H9 (cell line): Measurements from ENCODE around the gene DOK1. TPM values are rescaled to one million over a fixed set of nuclear protein-coding genes. Genes with fewer than 3 reads are reported as not detected.

Experiments used
- DNase-seq: peaks from one replicate; pipeline ENCODE4 v3.0.0-alpha.2; 2017
- H2AFZ ChIP-seq: one replicate; pipeline ENCODE4 v1.6.1; 2013; ENCODE audit warnings: mild to moderate bottlenecking, low read length, control low read depth, moderate library complexity
- H2AK5ac ChIP-seq: 2 replicates; pipeline ENCODE4 v1.6.1; 2013; ENCODE audit warnings: low read length, control low read depth, mixed read lengths; ENCODE audit not compliant: insufficient read length
- H2BK120ac ChIP-seq: one replicate; pipeline ENCODE4 v1.6.1; 2013; ENCODE audit warnings: low read depth, mild to moderate bottlenecking, low read length, control low read depth, inconsistent platforms; ENCODE audit not compliant: poor library complexity, severe bottlenecking
- H2BK12ac ChIP-seq: 2 replicates; pipeline ENCODE4 v1.6.1; 2013; ENCODE audit warnings: low read length, control low read depth, mixed read lengths, low read depth; ENCODE audit not compliant: insufficient read length
- H2BK15ac ChIP-seq: 2 replicates; pipeline ENCODE4 v1.6.1; 2013; ENCODE audit warnings: low read depth, low read length, control low read depth
- H2BK20ac ChIP-seq: one replicate; pipeline ENCODE4 v1.6.1; 2013; ENCODE audit warnings: low read depth, mild to moderate bottlenecking, low read length, control low read depth, inconsistent platforms; ENCODE audit not compliant: poor library complexity, severe bottlenecking
- H2BK5ac ChIP-seq: 2 replicates; pipeline ENCODE4 v1.6.1; 2013; ENCODE audit warnings: low read length, control low read depth, mixed read lengths; ENCODE audit not compliant: insufficient read length
- H3K14ac ChIP-seq: 2 replicates; pipeline ENCODE4 v1.6.1; 2013; ENCODE audit warnings: low read length, control low read depth; ENCODE audit not compliant: insufficient read depth
- H3K18ac ChIP-seq: 2 replicates; pipeline ENCODE4 v1.6.1; 2013; ENCODE audit warnings: low read depth, mild to moderate bottlenecking, mixed read lengths, low read length, control low read depth; ENCODE audit not compliant: insufficient read length
- H3K23ac ChIP-seq: 2 replicates; pipeline ENCODE4 v1.6.1; 2013; ENCODE audit warnings: low read length, control low read depth, mixed read lengths, low read depth; ENCODE audit not compliant: insufficient read length
- H3K23me2 ChIP-seq: 2 replicates; pipeline ENCODE4 v1.6.1; 2013; ENCODE audit warnings: low read depth, mild to moderate bottlenecking, mixed read lengths, low read length, control low read depth; ENCODE audit not compliant: insufficient read length, poor library complexity, severe bottlenecking
- H3K27ac ChIP-seq: 2 replicates; pipeline ENCODE4 v1.5.1; 2013; ENCODE audit warnings: low read length, control low read depth, mixed read lengths, low read depth; ENCODE audit not compliant: insufficient read length
- H3K27me3 ChIP-seq: 2 replicates; pipeline ENCODE4 v1.6.1; 2013; ENCODE audit warnings: low read length, control low read depth, inconsistent platforms; ENCODE audit not compliant: insufficient read depth
- H3K4ac ChIP-seq: 2 replicates; pipeline ENCODE4 v1.6.1; 2013; ENCODE audit warnings: low read depth, mild to moderate bottlenecking, control low read depth, inconsistent platforms, low read length, moderate library complexity
- H3K4me1 ChIP-seq: 2 replicates; pipeline ENCODE4 v1.6.1; 2013; ENCODE audit warnings: low read length, control low read depth, inconsistent platforms; ENCODE audit not compliant: insufficient read depth
- H3K4me2 ChIP-seq: 2 replicates; pipeline ENCODE4 v1.6.1; 2013; ENCODE audit warnings: low read length, control low read depth, mixed read lengths; ENCODE audit not compliant: insufficient read length, insufficient read depth
- H3K56ac ChIP-seq: 2 replicates; pipeline ENCODE4 v1.6.1; 2013; ENCODE audit warnings: low read depth, mild to moderate bottlenecking, mixed read lengths, low read length, control low read depth; ENCODE audit not compliant: insufficient read length
- H3K79me1 ChIP-seq: 2 replicates; pipeline ENCODE4 v1.6.1; 2013; ENCODE audit warnings: low read depth, mild to moderate bottlenecking, moderate library complexity, low read length, control low read depth, inconsistent platforms; ENCODE audit not compliant: insufficient read depth, poor library complexity, severe bottlenecking
- H3K79me2 ChIP-seq: 2 replicates; pipeline ENCODE4 v1.6.1; 2013; ENCODE audit warnings: low read length, control low read depth, inconsistent platforms; ENCODE audit not compliant: insufficient read depth
- H3K9ac ChIP-seq: 2 replicates; pipeline ENCODE4 v1.6.1; 2013; ENCODE audit warnings: low read length, control low read depth, mixed read lengths; ENCODE audit not compliant: insufficient read length; ENCODE audit errors: extremely low read depth
- H3K9me3 ChIP-seq: one replicate; pipeline ENCODE4 v1.6.1; 2013; ENCODE audit warnings: low read depth, low read length, inconsistent platforms; ENCODE audit not compliant: control insufficient read depth
- H3T11ph ChIP-seq: one replicate; pipeline ENCODE4 v1.6.1; 2013; ENCODE audit warnings: mild to moderate bottlenecking, low read length, control low read depth, inconsistent platforms
- H4K20me1 ChIP-seq: one replicate; pipeline ENCODE4 v1.6.1; 2013; ENCODE audit not compliant: control insufficient read depth, insufficient read length, insufficient read depth
- H4K5ac ChIP-seq: 2 replicates; pipeline ENCODE4 v1.6.1; 2013; ENCODE audit warnings: low read depth, mild to moderate bottlenecking, mixed read lengths, low read length, control low read depth; ENCODE audit not compliant: insufficient read length
- H4K8ac ChIP-seq: replicated peaks from 2 replicates; pipeline ENCODE4 v1.6.1; 2013; ENCODE audit warnings: low read length, control low read depth, mixed read lengths, low read depth; ENCODE audit not compliant: insufficient read length
- H4K91ac ChIP-seq: 2 replicates; pipeline ENCODE4 v1.6.1; 2013; ENCODE audit warnings: low read depth, mild to moderate bottlenecking, moderate library complexity, mixed read lengths, low read length, control low read depth; ENCODE audit not compliant: insufficient read length
- H3K27ac Mint-ChIP-seq, 3 experiments: 2 replicates in 2 of 3; 3 replicates in 1 of 3; pipeline ENCODE4 v1.8.0; 2020 to 2021; ENCODE audit warnings: mixed read lengths in 3 of 3, mild to moderate bottlenecking in 1 of 3, moderate library complexity in 1 of 3
- H3K27me3 Mint-ChIP-seq: 2 replicates; pipeline ENCODE4 v1.8.0; 2021; ENCODE audit warnings: low read depth, mild to moderate bottlenecking, moderate library complexity, mixed read lengths
- H3K36me3 Mint-ChIP-seq, 3 experiments: 2 replicates in 2 of 3; 3 replicates in 1 of 3; pipeline ENCODE4 v1.8.0; 2020 to 2021; ENCODE audit warnings: low read depth in 3 of 3, mixed read lengths in 3 of 3; ENCODE audit not compliant: insufficient read depth in 1 of 3
- H3K4me1 Mint-ChIP-seq, 2 experiments: 2 replicates each; pipeline ENCODE4 v1.8.0; 2020; ENCODE audit warnings: mixed read lengths in 2 of 2
- H3K4me3 Mint-ChIP-seq, 2 experiments: 2 replicates in 1 of 2; 3 replicates in 1 of 2; pipeline ENCODE4 v1.8.0; 2020 to 2021; ENCODE audit warnings: mild to moderate bottlenecking in 2 of 2, mixed read lengths in 2 of 2, moderate library complexity in 1 of 2
- H3K9me3 Mint-ChIP-seq, 2 experiments: 2 replicates in 1 of 2; 3 replicates in 1 of 2; pipeline ENCODE4 v1.8.0; 2020; ENCODE audit warnings: mild to moderate bottlenecking in 2 of 2, mixed read lengths in 2 of 2, moderate library complexity in 1 of 2
- CTCF ChIP-seq: fragments of 200-600 bp; sonication (generic); conservative IDR thresholded peaks from 3 replicates; pipeline ENCODE4 v1.8.0; 2021; ENCODE audit warnings: antibody characterized with exemption, mild to moderate bottlenecking
- WGBS: extraction: QIAGEN DNeasy Blood & Tissue Kit; methylation state at CpG from one replicate; pipeline ENCODE4 v1.1.7; 2013; ENCODE audit warnings: missing lambda C conversion rate, low lambda C conversion rate, mixed read lengths; ENCODE audit not compliant: insufficient read length; ENCODE audit errors: extremely low coverage; 5-methylcytosine and 5-hydroxymethylcytosine counted together
- total RNA-seq: library from RNA; stranded (reverse); gene quantifications from 2 replicates; pipeline ENCODE4 v1.2.1, GENCODE V29; 2021

Gene DOK1
- total RNA-seq, 1 experiment from 2014 or later, result 16.0 TPM

GRCh38 chr2:74567881-74568280 is 13.4 kb downstream of the DOK1 start:
- no peak for DNase-seq
- no peak overlapping the region for H4K8ac ChIP-seq
- H3K79me1 ChIP-seq, result no peaks in the 10 kb centered on the region
- H3K27ac Mint-ChIP-seq, result no peak overlapping the region
- no peaks in the 10 kb centered on the region for H3K9me3 ChIP-seq
- H3K23me2 ChIP-seq, result no peaks in the 10 kb centered on the region
- no peaks in the 10 kb centered on the region for H3K36me3 Mint-ChIP-seq
- H2AK5ac ChIP-seq, result no peak overlapping the region
- H2AFZ ChIP-seq, result no peak overlapping the region
- no peak overlapping the region for H4K91ac ChIP-seq
- H3K4me1 Mint-ChIP-seq, result no peaks in the 10 kb centered on the region
- no peak overlapping the region for H4K5ac ChIP-seq
- WGBS, result no CpG with 5 or more reads among the region's 5 CpGs
- no peaks in the 10 kb centered on the region for H3K4me1 ChIP-seq
- H3K27me3 ChIP-seq, result no peaks in the 10 kb centered on the region
- TF ChIP-seq CTCF, result no peak
- no peak overlapping the region for H2BK5ac ChIP-seq
- no peak overlapping the region for H3K4me2 ChIP-seq
- H3K14ac ChIP-seq, result no peak overlapping the region
- no peaks in the 10 kb centered on the region for H3K79me2 ChIP-seq
- no peak overlapping the region for H3K4me3 Mint-ChIP-seq
- H3K18ac ChIP-seq, result no peak overlapping the region
- no peak overlapping the region for H2BK20ac ChIP-seq
- no peak overlapping the region for H2BK15ac ChIP-seq
- no peak overlapping the region for H2BK120ac ChIP-seq
- H3K9ac ChIP-seq, result no peak overlapping the region
- H3K56ac ChIP-seq, result no peak overlapping the region
- no peak overlapping the region for H3K23ac ChIP-seq
- H3K4ac ChIP-seq, result no peak overlapping the region
- no peak overlapping the region for H2BK12ac ChIP-seq
- no peaks in the 10 kb centered on the region for H3K9me3 Mint-ChIP-seq
- H3T11ph ChIP-seq, result no peak overlapping the region
- H3K27me3 Mint-ChIP-seq, result peaks cover 9% of the 10 kb centered on the region
- no peaks in the 10 kb centered on the region for H4K20me1 ChIP-seq
- no peak overlapping the region for H3K27ac ChIP-seq
